A375 (cell line): ENCODE data around the gene OR6N1. TPM values are rescaled to one million over a fixed set of nuclear protein-coding genes. Genes with fewer than 3 reads are reported as not detected.

Experiments used
- small RNA-seq: library from RNA; depleted of rRNA; stranded (forward); fragments of <200 nt; gene quantifications from one replicate; pipeline ENCODE3, GENCODE V24; 2014
- total RNA-seq: library from RNA; depleted of rRNA; stranded (reverse); fragments of >200 nt; shearing (Covaris generic); gene quantifications from 2 replicates; pipeline ENCODE4 v1.2.3, GENCODE V29; 2014; rRNA removed

The OR6N1 gene
- not detected in 2 replicates for total RNA-seq

DNA sequence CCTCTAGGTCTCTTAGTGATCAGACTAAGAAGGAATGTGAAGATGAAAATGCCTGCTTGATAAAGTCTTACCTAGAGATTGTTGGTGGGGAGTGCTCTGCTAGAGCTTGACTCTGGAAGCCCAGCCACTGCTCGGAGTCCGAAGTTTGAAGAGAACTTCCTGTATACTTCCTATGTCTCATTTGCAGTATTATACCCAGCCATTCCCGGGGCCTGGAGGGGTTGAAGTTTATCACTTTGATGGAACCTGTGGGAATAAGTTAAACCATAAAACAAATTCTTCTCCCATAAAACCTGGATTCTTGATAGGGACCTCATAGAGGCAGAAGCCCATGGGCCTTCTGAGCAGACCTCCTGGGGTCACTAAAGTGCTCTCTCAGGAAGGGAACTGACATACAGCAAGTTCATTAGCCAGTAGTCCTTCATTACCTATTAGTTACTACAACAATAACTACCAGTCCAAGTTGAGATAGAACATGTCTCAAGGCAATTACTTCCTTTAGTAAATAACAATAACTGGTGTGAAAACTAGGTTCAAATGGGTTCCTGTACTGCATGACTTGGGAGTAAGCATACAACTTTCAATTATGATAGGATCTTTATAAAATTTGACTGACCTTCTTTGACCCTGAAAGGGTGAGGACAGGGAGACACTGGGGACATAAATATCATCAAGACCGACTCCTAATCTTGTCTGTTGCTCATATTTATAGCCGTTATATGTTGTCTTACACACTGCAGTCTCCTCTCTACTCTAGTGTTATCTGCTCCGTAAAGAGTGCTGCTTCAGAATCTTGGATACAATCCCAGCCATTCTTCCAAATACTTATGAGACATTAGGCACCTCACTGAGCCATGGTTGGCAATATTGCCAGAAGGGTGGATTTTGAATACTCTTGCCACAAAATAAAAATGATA is at the start of gene OR6N1:
Gene OR6N1, minus strand, starts transcription at position 246 of the 917 bp plus-strand sequence. CDS start 5,513 bp downstream, outside the sequence.

DNA sequence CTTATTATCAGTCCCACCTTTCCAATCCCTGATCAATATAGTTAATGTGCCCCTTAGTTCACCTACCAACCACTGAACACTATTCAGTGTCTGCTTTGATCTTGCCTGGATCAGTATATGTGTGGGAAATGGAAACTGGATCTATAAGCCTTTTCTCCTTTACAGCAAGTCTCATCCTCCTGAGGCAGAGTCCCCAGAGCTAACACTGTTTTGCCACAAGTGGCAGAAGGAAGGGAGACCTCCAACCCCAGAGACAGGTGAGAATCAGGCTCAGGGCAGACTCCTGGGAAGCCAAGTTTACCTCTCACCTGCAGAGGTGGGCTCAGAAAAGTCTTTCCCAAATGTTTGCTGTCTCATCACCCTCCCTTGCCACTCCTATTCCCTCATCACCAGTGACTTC is 9.1 kb upstream of the OR6N1 start, which contains the start of gene OR6N2:
Gene OR6N2, minus strand, starts transcription at position 101 of the 400 bp plus-strand sequence. CDS start 3,569 bp downstream, outside the sequence.

DNA sequence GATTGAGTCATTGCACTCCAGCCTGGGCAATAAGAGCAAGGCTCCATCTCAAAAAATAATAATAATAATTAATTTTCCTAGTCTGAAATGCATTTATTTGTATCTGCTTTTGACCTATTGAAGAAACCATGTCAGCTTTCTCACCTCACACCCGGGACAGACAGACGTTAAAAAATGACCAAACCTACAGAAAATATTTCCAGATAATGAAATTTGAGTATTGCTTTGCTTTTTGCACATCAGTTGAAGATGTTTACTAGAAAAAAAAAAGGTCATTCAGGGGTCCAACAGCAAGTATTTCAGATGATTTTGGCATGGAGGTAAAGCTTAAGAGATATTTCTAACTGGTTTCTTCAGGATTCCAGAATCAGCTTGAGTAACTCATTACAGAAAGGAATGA is 17.6 kb downstream of the OR6N1 start, which contains the start of gene OR6K6:
Gene OR6K6, plus strand, starts transcription at position 301 of the 400 bp plus-strand sequence. CDS start 168 bp downstream, outside the sequence.

GRCh38 chr1:158720620-158721019 is 51.4 kb downstream of the OR6N1 start, which contains the start of gene OR6K3:
OR6K3 (minus strand) TSS chr1:158720720; CDS start chr1:158718115, 2,605 bp downstream.

Small RNA genes lying within 50 kb of the gene (small RNA-seq; reads per million reads assigned to genes)
- gene OR2AQ1P = not detected

Other genes with a start within 250 kb of the OR6N1 start
- not detected in 2 replicates for gene OR6Y1, start 217.8 kb downstream of the OR6N1 start, total RNA-seq
- gene OR6P1, start 201.6 kb downstream of the OR6N1 start, total RNA-seq = not detected in 2 replicates
- gene OR10X1, start 192.3 kb downstream of the OR6N1 start, total RNA-seq = not detected in 2 replicates
- gene OR10Z1, start 166.9 kb downstream of the OR6N1 start, total RNA-seq = not detected in 2 replicates
- not detected in 2 replicates for gene SPTA1, start 85.5 kb downstream of the OR6N1 start, total RNA-seq
- not detected in 2 replicates for gene OR6K2, start 71.5 kb downstream of the OR6N1 start, total RNA-seq
- gene OR6K3, start 51.5 kb downstream of the OR6N1 start, total RNA-seq = not detected in 2 replicates
- not detected in 2 replicates for gene OR6K6, start 17.5 kb downstream of the OR6N1 start, total RNA-seq
- not detected in 2 replicates for gene OR6N2, start 9.0 kb upstream of the OR6N1 start, total RNA-seq
- not detected in 2 replicates for gene MNDA, start 59.2 kb upstream of the OR6N1 start, total RNA-seq
- not detected in 2 replicates for gene PYHIN1, start 159.4 kb upstream of the OR6N1 start, total RNA-seq
- 68.0 and 81.2 TPM in 2 replicates for gene IFI16, start 237.7 kb upstream of the OR6N1 start, total RNA-seq